ENCODE results near the gene KAT7.

Gene KAT7

DNA sequence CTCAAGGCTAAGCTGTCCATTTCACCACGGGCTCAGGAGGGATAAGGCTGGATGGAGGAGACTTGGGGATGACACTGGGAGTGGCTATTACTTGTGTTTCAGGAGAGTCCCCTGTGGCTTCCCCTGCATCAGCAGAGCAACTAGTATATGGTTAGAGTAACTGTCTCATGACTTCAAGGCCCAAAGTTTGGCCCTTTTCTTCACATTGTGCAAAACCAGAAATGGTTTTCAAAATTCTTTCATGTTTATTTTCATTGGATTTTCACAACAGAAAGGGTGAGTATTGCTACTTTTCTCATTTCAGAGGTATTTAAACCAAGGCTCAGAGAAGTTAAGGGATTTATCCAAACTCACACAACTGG is 77.5 kb downstream of the KAT7 start:
- no peak for TF ChIP-seq POLR2AphosphoS5 (IDR thresholded peaks at IDR 0.05; ENCODE audit: low read depth)
- TF ChIP-seq SPI1 (IDR thresholded peaks at IDR 0.05; ENCODE audit: borderline replicate concordance, low read depth): no peak
- TF ChIP-seq, protein P1, sequence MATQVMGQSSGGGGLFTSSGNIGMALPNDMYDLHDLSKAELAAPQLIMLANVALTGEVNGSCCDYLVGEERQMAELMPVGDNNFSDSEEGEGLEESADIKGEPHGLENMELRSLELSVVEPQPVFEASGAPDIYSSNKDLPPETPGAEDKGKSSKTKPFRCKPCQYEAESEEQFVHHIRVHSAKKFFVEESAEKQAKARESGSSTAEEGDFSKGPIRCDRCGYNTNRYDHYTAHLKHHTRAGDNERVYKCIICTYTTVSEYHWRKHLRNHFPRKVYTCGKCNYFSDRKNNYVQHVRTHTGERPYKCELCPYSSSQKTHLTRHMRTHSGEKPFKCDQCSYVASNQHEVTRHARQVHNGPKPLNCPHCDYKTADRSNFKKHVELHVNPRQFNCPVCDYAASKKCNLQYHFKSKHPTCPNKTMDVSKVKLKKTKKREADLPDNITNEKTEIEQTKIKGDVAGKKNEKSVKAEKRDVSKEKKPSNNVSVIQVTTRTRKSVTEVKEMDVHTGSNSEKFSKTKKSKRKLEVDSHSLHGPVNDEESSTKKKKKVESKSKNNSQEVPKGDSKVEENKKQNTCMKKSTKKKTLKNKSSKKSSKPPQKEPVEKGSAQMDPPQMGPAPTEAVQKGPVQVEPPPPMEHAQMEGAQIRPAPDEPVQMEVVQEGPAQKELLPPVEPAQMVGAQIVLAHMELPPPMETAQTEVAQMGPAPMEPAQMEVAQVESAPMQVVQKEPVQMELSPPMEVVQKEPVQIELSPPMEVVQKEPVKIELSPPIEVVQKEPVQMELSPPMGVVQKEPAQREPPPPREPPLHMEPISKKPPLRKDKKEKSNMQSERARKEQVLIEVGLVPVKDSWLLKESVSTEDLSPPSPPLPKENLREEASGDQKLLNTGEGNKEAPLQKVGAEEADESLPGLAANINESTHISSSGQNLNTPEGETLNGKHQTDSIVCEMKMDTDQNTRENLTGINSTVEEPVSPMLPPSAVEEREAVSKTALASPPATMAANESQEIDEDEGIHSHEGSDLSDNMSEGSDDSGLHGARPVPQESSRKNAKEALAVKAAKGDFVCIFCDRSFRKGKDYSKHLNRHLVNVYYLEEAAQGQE (IDR thresholded peaks at IDR 0.05; ENCODE audit: insufficient replicate concordance, low read depth): no peak
- TF ChIP-seq, protein P2, sequence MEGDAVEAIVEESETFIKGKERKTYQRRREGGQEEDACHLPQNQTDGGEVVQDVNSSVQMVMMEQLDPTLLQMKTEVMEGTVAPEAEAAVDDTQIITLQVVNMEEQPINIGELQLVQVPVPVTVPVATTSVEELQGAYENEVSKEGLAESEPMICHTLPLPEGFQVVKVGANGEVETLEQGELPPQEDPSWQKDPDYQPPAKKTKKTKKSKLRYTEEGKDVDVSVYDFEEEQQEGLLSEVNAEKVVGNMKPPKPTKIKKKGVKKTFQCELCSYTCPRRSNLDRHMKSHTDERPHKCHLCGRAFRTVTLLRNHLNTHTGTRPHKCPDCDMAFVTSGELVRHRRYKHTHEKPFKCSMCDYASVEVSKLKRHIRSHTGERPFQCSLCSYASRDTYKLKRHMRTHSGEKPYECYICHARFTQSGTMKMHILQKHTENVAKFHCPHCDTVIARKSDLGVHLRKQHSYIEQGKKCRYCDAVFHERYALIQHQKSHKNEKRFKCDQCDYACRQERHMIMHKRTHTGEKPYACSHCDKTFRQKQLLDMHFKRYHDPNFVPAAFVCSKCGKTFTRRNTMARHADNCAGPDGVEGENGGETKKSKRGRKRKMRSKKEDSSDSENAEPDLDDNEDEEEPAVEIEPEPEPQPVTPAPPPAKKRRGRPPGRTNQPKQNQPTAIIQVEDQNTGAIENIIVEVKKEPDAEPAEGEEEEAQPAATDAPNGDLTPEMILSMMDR (IDR thresholded peaks at IDR 0.05; ENCODE audit: insufficient read depth, low read length): no peak
- TF ChIP-seq GABPA (IDR thresholded peaks at IDR 0.05; ENCODE audit: low read depth): no peak
- Histone ChIP-seq H3K27ac (replicated peaks) (no peak overlapping the region), H3K4me3 (replicated peaks; ENCODE audit: insufficient read depth, low read length) (no peak overlapping the region), H3K27me3 (ENCODE audit: insufficient read depth, poor library complexity, severe bottlenecking) (peaks cover 10% of the 10 kb centered on the region)
- DNase-seq (ENCODE audit: low read depth in 1 of 2, low spot score in 1 of 2): no peak

DNA sequence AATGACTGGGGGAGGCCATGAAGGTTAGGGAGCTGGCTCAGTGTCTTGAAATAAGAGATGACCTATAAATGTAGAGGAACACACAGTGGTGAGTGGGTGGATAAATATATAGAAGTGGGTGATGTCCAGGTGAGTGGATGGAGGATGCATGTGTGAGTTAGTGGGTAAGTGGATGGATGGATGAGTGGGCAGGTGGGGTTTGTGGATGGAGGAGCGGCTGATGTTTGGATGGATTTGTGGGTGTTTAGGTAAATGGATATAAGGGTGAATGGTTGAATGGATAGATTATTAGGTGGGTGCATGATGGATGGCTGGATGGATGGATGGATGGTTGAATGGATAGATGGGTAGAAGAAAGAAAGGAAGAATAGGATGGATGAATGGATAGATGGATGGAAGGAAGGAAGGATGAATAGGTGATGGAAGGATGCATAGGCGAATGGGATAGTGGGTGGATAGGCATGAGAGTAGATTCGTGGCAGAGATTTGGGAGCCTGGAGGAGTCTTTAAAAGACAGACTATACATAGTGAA is 78.5 kb downstream of the KAT7 start:
- no peak overlapping the region for H3K4me3 ChIP-seq (replicated peaks; ENCODE audit: insufficient read depth, low read length)
- H3K27ac ChIP-seq (replicated peaks): no peak overlapping the region
- no peak for DNase-seq (ENCODE audit: low read depth in 1 of 2, low spot score in 1 of 2)
- peaks cover 10% of the 10 kb centered on the region for H3K27me3 ChIP-seq (ENCODE audit: insufficient read depth, poor library complexity, severe bottlenecking)
- no peak for TF ChIP-seq SPI1 (IDR thresholded peaks at IDR 0.05; ENCODE audit: borderline replicate concordance, low read depth)
- TF ChIP-seq GABPA (IDR thresholded peaks at IDR 0.05; ENCODE audit: low read depth): no peak
- TF ChIP-seq POLR2AphosphoS5 (IDR thresholded peaks at IDR 0.05; ENCODE audit: low read depth): no peak
- TF ChIP-seq, protein P2 (IDR thresholded peaks at IDR 0.05; ENCODE audit: insufficient read depth, low read length): no peak
- TF ChIP-seq, protein P1 (IDR thresholded peaks at IDR 0.05; ENCODE audit: insufficient replicate concordance, low read depth): no peak

DNA sequence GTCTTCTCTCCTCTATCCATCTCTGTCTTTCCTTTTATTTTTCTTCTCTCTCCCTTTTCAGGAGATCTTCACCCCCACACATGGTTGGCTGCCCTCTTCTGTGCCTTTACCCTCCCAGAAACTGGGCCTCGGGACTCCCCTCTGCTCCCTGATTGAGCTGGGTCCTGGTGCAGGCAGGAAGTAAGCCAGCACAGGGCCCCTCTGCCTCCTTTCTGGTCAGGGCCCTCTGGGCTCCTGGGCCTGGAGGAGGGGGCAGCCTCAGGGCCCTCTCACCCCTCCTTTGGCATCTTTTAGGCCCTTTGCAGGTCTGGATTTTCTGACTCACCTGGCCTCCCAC is 80.5 kb downstream of the KAT7 start:
- Histone ChIP-seq H3K27me3 (ENCODE audit: insufficient read depth, poor library complexity, severe bottlenecking) (no peaks in the 10 kb centered on the region), H3K27ac (replicated peaks) (no peak overlapping the region), H3K4me3 (replicated peaks; ENCODE audit: insufficient read depth, low read length) (no peak overlapping the region)
- TF ChIP-seq, protein P1 (IDR thresholded peaks at IDR 0.05; ENCODE audit: insufficient replicate concordance, low read depth): no peak
- no peak for TF ChIP-seq POLR2AphosphoS5 (IDR thresholded peaks at IDR 0.05; ENCODE audit: low read depth)
- TF ChIP-seq, protein P2 (IDR thresholded peaks at IDR 0.05; ENCODE audit: insufficient read depth, low read length): no peak
- no peak for TF ChIP-seq SPI1 (IDR thresholded peaks at IDR 0.05; ENCODE audit: borderline replicate concordance, low read depth)
- TF ChIP-seq GABPA (IDR thresholded peaks at IDR 0.05; ENCODE audit: low read depth): no peak
- no peak for DNase-seq (ENCODE audit: low read depth in 1 of 2, low spot score in 1 of 2)
